Lower leg skin (tissue), 3 donors: Measurements from ENCODE around the gene ATRX.

Experiments used
- CTCF ChIP-seq, 3 donors: fragments of 450-650 bp; IDR thresholded peaks; one replicate each; pipeline ENCODE4 v1.5.1; 2016; ENCODE audit warnings: antibody characterized with exemption in 3 of 3, mild to moderate bottlenecking in 3 of 3, moderate library complexity in 2 of 3
- POLR2A ChIP-seq, 2 donors: fragments of 450-650 bp; IDR thresholded peaks; one replicate each; pipeline ENCODE4 v1.6.1; 2016 to 2017; ENCODE audit warnings: antibody characterized with exemption in 2 of 2, mild to moderate bottlenecking in 1 of 2, moderate library complexity in 1 of 2

DNA sequence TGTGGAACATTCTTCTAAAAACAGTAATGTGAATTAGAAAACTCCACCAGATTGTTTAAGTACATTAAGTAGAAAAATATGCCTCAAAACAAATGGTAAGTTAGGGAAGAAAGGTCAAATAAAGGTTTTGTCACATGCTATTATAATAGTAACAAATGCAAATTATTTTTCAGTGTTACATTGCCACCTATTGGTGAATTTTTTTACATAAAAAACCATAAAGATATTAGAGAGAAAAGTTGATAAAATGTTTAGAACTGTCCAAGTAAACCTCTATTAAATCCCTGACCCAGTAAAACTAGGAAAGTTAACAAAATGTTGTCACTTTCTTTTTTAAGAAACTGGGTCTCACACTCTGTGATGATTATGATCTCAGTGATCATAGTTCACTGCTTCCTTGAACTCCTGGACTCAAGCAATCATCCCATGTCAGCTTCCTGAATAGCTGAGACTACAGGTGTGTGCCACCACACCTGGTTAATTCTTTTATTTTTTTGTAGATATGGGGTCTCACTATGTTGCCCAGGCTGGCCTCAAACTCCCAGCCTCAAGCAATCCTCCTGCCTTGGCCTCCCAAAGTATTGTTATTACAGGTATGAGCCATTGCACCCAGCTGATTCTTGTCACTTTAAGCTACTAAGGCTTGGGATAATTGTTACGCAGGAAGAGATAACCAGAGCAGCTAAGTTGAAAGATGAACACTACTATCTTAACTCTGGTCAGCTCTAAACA lies 157.6 kb downstream of the ATRX start:
- no peak for TF ChIP-seq CTCF (IDR thresholded peaks at IDR 0.05)
- no peak for TF ChIP-seq POLR2A (IDR thresholded peaks at IDR 0.05)
